NCI-H526 treated with DMSO at 0.1 percent for 48 hours (cell line): ENCODE data around the gene MYO1A.
A peak's percentile ranks its signal among the peaks of the same experiment; 100 is the strongest.
"Not testable (repeated sequence)": the region's sequence is repeated elsewhere in the genome, so short reads cannot be mapped to it uniquely, and the experiment has no call there.

ENCODE experiments used
- DNase-seq: peaks from one replicate; lab custom pipeline; 2025; lab: John Stamatoyannopoulos, UW

MYO1A gene

DNA sequence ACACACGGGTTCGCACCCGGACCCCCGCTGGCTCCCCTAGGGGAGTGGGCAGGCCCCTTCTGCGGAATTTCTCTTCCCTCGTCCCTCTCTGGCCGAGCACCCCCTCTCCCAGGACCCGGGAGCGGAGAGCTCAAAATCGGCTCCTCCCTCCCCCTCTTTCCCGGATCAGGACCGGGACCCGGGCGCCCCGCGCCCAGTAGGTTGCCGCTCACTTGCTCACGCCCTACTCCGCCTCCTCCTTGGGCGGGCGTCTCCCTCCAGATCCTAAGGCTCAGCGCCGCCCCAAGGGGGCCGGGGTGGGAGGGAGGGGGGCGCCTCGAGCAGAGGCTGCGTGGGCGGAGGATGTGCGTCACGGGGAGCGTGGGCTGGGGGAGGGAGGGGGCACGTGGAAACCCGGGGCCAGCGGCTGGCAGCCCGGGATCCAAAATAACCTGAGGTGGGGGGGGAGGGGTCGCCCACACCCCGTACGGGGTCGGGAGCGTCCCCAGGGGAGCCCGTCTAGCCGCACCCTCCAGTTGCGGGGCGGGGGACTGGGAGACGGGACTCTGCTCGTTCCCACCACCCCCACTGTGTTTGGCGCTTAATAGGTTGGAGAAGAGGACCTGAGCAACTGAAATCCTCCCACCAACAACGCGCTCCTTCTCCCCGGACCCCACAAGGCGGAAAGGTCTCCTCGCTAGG lies 37.2 kb upstream of the MYO1A start:
- DNase-seq = peak; percentile 11

DNA sequence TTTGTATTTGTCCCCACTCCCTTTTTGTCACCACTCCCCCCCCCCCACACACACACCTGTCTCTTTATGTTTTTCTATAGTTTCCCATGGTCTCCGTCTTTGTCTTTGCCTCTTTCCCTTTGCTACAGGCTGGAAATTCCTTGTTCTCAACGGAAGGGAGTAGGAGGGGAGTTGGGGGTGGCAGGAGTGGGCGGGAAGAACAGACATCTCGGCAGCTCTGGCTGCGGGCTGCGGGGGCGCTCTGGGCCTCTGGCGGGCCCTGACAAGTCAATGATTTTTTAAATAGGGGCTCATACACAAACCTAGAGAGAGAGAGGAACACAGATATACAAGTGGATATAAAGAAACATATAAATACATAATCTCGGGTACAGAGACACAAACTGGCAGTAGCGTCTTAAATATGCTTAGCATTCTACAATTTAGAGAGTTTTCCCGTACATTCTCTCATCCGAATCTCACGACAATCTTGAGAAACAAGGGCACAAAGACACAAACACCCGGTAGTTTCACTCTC lies 36.6 kb upstream of the MYO1A start:
- DNase-seq = peak; percentile 57

DNA sequence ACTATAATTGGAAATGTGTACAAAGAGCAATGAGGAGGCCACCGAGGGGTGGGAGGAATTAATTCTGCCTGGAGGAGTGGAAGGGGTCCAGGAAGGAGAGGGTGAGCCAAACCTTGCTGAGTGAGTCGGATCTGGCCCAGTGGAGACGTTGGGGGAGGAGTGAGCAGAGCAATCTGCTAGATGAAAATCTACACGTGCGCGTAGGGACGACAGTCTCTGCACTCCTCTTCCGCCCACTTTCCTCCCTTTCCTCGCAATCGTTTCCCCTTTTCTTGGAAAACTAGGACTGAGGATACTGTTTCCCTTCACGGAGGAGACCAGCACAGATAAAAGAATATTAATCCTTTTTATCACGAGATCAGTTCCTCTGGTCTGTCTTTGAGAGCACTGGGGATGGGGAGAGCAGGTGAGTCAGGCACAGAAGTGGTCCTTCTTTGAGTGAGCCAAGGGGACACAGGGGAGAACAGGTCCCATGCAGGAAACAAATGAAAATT lies 36.1 kb upstream of the MYO1A start:
- no peak for DNase-seq

DNA sequence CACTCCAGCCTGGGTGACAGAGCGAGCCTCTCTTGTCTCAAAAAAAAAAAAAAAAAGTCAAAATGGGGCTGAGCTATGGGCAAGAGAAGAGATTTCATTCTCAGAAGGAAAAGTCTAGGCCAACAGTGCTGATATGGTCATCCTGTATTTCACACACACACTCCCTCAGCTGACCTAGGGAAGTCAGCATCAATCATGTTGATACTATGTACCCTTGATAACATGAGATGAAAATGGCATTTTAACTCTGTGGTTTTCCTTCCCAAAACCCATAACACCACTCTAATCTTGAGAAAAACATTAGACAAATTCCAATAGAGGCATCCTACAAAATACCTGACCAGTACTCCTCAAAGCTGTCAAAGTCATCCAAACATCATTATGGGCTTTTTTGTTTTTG lies 30.9 kb upstream of the MYO1A start:
- no peak for DNase-seq

DNA sequence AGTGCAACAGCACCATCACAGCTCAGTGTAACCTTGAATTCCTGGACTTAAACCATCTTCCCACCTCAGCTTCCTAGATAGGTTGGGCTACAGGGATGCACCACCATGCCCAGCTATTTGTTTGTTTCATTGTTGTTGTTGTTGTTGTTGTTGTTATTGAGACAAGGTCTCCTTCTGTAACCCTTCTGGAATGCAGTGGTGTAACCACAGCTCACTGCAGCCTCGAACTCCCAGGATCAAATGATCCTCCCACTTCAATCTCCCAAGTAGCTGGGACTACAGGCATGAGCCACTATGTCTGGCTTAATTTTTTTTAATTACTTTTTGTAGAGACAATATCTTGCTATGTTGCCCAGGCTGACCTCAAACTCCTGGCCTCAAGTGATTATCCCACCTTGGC lies 29.9 kb upstream of the MYO1A start:
- DNase-seq = no peak

DNA sequence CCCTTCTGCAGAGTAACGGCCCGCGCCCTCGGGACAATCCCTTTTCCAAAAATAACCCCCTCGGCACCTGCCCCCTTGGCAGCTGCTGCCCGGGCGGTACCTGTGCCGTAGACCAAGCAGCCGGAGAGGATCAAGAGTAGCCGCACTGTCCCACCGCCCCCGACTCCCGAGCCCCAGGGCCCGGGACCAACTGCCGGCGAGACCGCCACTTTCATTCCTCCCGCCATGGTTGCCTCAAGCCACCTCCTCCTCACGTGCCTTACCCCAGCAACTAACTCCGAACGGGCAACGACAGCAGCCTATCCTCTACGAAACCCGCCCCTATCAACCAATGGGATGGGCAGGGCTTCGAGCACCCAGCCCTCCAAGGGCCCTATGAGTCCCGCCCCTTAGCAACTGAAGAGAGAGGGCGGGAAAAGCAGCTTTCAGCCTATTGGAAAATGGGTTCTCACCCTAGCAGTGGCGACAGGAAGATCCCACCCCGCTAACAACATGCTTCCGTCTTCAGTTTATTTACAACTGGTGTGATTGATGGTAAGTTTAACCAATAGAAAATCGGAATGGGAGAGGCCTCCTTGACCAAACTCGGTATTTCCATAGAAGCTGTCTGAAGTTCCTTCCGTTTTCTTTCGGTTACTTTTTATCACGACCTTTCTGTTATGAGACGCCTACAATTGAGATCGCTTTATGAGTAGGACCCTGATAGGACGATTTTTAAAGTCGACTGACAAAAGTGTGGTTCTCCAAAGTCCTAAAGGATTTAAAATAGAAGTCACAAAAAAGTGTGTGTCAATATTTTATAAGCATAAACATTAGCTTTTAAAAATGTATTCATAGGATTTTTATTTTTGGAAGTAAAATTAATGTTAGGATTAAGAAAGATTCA lies 28.8 kb upstream of the MYO1A start, which contains the start of gene NEMP1:
NEMP1 (minus strand) TSS at position 273 of the 886 bp plus-strand sequence; CDS start at position 227, 46 bp downstream.
- DNase-seq = peak; percentile 99

DNA sequence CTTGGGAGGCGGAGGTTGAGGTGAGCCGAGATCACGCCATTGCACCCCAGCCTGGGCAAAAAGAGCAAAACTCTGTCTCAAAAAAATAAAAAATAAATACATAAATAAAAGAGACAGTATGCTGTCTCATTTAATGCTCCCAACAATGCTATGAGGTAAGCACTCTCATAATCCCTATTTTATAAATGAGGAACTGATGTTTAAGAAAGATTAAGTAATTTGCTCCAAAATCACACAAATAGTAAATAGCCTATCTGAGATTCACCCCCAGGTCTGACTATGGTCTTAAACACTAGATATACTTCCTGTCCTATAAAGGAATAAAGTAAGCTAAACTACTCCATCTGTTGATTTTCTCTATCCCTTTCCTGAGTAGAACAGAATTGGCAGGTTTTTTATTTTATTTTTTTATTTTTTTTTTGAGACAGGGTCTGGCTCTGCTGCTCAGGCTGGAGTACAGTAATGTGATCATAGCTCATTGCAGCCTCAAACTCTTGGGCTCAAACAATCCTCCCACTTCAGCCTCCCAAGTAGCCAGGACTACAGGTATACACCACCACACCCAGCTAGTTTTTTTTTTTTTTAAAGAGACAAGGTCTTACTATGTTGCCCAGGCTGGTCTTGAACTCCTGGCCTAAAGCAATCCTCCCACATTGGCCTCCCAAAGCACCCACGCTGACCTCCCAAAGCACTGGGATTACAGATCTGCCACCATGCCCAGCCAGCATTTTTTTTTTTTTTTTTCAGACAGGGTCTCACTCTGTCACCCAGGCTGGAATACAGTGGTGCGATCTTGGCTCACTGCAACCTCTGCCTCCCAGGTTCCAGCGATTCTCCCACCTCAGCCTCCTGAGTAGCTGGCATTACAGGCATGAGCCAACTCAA lies 23.9 kb upstream of the MYO1A start:
- not testable (repeated sequence) for DNase-seq

DNA sequence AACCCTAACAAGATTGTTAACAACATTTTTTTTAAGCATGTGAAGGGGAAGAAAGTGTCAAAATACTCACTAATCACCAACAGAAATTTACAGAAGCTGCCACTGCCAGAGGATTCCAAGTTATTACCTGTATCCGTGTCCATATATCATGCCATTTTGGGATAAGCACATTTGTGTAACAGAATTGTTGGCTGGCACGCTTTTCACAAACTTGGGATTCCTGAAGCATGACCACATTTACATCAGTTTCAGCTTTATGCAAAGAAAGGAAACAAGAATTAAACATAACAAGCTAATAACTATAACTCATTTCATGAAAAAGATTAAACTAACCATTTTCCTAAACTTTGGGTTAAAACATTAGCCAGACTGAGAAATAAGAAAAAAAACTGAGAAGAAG lies 22.7 kb upstream of the MYO1A start:
- DNase-seq = peak; percentile 49

DNA sequence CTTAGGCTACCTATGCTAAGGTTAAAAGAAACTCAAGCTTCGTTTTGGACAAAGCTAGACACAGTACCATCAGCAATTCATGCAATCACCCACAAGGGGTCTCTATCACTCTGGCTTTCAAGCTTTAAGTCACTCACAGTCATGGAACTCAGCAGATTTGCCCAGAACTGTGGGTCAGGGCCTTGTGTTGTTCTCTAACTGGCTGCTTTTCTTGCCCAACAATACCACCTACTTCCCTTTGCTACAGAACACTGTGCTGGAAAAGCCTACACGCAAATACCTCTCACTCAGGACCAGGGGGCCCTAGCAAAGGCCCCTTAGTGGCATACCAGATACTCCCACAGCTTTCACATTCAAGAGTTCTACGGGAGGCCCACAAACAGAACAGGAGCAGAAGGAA lies 19.6 kb upstream of the MYO1A start:
- DNase-seq = peak; percentile 53

DNA sequence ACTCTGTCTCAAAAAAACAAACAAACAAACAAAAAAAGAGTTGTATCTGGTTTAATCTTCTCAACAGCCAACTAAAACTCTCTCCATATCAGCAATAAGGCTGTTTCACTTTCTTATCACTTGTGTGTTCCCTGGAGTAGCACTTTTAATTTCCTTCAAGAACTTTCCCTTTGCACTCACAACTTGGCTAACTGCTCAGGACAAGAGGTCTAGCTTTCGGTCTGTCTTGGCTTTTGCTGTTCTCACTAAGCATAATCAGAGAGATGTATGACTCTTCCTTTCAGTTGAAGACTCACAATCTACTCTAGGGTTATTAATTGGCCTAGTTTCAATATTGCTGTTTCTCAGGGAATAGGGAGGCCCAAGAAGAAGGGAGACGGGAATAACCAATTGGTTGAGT lies 16.3 kb upstream of the MYO1A start:
- no peak for DNase-seq

DNA sequence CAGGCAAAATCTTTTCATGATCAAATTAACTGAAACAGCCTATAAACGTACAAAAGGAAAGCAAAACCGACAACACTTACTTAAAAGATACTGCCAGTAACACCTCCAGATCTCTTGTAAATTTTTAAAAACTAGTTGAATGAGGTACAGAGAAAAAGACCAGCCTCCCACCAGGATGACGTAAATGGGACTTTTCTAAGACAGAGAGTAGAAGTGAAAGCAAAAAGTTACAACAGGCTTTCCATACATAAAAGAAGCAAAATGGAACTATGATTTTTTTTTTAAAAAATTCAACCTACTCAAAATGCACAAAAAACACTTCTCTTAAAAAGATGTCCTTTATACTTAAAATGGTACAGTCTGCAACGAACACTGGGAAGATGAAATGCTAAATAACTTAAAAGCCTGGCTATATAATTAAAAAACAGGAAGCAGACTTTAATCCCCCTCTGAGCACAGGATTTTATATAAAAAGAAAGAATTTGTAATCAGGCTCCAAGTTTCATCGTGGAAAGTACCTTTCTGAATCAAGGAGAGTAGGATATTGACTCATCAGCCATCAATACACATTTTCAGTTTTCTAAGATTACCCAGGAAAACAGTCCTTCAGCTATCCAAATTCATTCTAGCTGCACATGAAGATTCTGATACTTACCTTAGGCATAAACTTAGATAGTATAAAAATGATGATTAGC lies 14.2 kb upstream of the MYO1A start:
- DNase-seq = no peak

DNA sequence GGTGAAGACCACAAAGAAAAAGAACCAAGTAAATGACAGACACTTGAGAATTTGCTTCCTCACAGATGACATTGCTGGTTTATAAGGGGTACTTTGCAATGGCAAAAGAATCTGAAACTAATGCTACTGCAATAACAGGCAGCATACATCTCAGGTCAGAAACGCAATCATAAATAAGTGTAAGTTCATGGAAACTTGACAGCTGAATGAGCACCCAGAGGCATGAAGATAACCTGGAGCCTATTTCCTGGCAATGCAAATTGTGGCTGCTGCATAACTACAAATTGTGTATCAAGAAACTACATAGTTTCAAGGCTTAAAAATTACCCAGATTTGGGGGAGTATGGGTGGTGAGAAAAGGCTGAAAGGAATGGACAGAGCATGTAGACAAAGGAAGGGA lies 8.5 kb upstream of the MYO1A start:
- DNase-seq = no peak

DNA sequence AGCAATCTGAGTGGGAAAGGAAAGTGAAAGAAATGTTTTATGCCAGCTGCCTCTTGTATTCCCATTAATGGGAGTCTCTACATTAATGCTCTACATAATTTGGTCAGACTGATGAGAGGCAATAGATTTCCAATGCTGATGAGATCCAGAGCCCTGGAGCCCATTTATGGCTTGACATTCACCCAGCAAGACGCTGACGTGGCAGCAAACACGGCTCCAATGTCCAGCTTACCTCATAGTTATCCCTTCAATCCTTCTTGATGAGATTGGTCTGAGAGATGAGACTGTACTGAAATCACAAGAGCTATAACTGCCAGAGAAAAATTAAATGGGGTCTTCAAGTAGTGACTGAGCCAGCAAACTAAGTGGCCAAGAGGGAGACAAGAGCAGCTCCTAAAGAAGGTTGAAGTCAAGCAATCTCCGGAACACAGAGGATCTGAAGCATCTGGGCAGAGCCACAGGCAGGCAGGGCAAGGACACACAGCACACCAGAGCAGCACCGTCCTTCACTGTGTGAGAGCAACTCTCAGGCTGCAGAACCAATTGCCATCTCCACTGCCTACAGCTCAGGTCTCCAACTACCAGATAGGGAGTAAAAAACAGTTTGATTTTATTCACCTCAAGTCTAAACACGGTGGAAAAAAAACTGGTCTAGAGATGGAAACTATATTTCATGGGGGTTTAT lies 7.3 kb upstream of the MYO1A start:
- DNase-seq = no peak

DNA sequence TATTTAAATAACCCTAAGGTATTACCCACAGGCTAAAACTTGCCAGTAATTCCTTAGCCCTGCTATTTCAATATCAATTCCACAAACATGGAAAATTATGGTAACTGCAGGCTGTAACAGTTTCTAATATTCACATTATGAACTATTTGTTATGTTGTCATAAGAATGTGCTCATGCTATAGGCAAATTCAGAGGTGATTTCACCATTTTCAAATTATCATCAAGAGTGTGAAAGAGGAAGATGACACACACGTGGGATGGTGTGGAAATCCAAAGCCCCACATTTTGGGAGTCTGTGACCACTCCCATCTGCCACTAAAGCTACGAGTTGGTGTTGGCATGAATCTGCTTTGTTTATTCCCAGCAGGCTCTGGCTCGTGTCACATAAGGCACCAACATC lies 5.9 kb upstream of the MYO1A start:
- DNase-seq = no peak

DNA sequence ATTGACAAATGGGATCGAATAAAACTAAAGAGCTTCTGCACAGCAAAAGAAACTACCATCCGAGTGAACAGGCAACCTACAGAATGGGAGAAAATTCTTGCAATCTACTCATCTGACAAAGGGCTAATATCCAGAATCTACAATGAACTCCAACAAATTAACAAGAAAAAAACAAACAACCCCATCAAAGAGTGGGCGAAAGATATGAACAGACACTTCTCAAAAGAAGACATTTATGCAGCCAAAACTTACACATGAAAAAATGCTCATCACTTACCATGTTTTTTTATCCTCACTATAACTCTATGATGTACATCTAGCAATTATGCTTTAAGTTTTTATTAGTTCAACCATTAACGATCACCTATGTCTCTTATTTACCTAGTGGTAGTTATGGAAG lies 4.0 kb upstream of the MYO1A start:
- DNase-seq = not testable (repeated sequence)

DNA sequence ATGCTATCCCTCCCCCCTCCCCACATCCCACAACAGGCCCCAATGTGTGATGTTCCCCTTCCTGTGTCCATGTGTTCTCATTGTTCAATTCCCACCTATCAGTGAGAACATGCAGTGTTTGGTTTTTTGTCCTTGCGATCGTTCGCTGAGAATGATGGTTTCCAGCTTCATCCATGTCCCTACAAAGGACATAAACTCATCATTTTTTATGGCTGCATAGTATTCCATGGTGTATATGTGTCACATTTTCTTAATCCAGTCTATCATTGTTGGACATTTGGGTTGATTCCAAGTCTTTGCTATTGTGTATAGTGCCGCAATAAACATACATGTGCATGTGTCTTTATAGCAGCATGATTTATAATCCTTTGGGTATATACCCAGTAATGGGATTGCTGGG lies 3.2 kb upstream of the MYO1A start:
- DNase-seq = not testable (repeated sequence)

DNA sequence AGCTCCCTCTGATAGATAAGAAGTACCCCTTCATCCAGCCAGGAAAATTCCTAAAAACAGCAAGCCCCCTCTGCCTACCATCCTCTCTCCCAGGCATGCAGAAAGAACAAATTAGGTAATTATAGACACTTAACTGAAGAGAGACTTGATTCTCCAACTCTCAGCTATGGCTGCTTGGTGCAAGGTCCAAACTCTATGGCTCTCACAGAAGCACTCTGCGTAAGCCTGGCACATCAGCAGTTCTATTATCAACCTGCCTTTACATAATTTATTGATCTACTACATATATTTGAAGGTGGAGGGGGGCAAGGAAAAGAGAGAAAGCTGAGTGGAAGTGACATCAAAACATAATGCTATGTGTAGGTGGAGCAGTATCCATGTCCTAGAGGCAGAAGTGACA lies 1.1 kb upstream of the MYO1A start:
- DNase-seq = no peak

DNA sequence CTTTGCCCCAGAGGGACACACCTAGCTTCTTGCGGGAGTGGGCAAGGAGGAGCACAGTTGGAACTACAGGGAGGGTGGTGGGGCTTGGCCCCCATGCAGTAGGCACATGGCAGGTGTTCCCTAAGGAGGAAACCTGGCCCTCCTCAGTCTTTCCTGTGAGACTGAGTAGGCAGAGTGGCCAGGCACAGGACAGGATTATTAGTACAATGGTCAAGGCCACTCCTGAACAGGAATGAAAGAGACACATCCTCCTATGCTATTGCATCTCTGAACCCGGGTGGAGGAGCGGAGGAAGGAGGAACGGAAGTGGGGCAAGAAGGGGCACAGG lies 846 bp downstream of the MYO1A start:
- DNase-seq = no peak

DNA sequence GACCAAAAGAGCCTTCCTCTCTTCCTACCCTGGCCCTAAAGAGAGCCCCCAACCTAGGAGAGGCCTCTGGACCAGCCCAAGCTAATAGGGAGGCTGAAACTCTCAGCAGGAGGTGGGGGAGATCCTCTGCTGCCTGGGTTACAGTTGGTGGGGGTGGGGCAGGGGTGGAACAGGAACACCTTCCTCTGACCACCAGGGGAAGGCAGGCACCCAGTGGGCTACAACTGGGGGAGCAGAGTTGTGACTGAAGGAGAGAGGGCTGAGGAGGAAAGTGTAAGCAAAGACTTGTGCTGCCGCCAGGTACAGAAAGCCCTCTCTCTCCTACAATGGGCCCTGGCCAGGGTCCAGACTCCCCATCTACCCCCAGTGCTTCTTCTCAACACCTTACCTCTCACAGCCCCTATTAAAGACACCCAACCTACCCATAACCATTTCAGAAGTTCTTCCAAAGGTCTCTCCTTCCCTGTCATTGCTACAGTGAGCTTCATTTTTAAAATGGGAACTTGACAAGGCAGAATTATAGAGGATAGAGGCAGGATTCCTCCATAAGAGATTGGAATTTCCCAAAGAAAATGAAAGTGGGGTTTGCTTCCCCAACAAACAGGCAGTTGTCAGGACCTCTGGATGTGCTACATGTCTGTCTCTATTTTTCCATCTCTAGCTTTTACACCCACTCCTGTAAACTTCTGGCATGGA lies 1.4 kb downstream of the MYO1A start:
- DNase-seq = no peak

DNA sequence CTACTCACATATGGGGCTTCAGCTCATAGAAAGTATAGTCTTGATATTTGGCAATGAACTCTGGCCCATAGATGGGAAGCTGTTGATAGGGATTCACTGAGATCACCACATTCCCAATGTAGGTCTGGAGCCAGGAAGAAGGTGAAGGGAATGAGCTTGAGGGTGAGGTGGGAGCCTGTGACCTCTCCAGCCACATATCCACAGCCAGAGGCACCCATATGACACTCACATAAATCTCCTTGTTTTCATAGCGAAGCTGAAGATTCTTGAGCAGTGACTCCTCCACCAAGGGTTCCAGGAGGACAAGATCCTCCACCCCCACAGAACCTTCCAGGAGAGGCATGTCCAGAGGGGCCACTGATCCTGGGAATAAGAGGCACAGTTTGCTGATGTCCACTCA lies 1.9 kb downstream of the MYO1A start:
- no peak for DNase-seq
